Stimulated activated naive CD8-positive, alpha-beta T cell treated with anti-CD3 and anti-CD28 coated beads, Interleukin-15, amount 100 ng/mL, for 72 hours (primary cell): Measurements from ENCODE around the gene ZNF865.
A peak's percentile ranks its signal among the peaks of the same experiment; 100 is the strongest.

Experiments
- ATAC-seq: fragments of 150-1000 bp; cut with Tn5 transposase; 2 replicates; pipeline ENCODE4 v1.10.0; 2021; ENCODE audit warnings: mild to moderate bottlenecking, moderate library complexity
- DNase-seq, 2 donors: peaks; one replicate each; pipeline ENCODE4 v3.0.0; 2021 to 2022
- H3K27ac Mint-ChIP-seq, 2 donors: one replicate each; pipeline ENCODE4 v1.8.0; 2022; ENCODE audit warnings: mild to moderate bottlenecking in 2 of 2, mixed read lengths in 2 of 2, moderate library complexity in 2 of 2
- H3K27me3 Mint-ChIP-seq: one replicate; pipeline ENCODE4 v1.8.0; 2022; ENCODE audit warnings: mixed read lengths
- H3K4me1 Mint-ChIP-seq: one replicate; pipeline ENCODE4 v1.8.0; 2022; ENCODE audit warnings: mild to moderate bottlenecking, mixed read lengths
- H3K4me3 Mint-ChIP-seq, 2 donors: one replicate each; pipeline ENCODE4 v1.8.0; 2022; ENCODE audit warnings: mild to moderate bottlenecking in 2 of 2, mixed read lengths in 2 of 2, moderate library complexity in 1 of 2
- H3K9me3 Mint-ChIP-seq, 2 donors: one replicate each; pipeline ENCODE4 v1.8.0; 2022; ENCODE audit warnings: mixed read lengths in 2 of 2

Gene ZNF865

DNA sequence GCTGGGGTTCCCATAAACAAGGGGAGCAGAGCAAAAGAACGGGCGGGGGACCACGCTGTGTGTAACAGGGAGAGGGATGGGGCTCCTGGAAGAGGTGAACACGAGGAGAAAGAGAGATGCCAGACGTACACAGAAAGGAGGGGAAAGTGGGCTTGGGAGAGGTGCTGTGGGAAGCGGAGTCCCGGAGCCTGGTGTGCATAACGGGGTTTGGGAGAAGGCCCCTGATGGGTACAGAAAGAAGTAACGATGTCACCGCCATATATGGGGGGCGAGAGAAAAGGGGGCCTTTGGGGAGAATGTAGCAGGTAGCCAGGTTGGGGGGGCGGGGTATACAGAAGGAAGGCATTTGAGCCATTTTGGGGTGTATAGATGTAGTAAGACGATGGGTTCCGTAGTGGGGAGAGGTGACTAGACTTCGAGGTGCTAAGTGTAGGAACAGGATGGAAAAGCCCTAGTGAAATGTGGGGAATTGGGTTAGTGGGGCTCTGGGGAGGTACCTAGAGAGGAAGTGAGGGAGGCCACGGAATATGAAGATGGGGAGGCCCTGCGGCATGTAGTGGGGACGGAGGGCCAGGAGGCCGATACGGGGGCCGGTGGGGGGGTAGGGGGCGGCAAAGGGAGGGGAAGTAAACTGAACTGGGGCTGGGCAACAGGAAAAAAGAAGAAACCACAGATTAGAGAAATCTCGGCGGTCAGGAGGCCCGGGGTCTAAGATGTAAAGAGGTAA, 36.1 kb downstream of the ZNF865 start:
- H3K4me1 Mint-ChIP-seq = peaks cover 70% of the 10 kb centered on the region

GRCh38 chr19:55642153-55643002, 36.9 kb downstream of the ZNF865 start:
- peaks cover 70% of the 10 kb centered on the region for H3K4me1 Mint-ChIP-seq
- H3K4me3 Mint-ChIP-seq = peak overlapping the region; percentile 96 to 98
- H3K27me3 Mint-ChIP-seq = no peaks in the 10 kb centered on the region
- H3K9me3 Mint-ChIP-seq = peaks cover 0 to 6% of the 10 kb centered on the region in 2 donors
- peak overlapping the region; percentile 95 to 97 for H3K27ac Mint-ChIP-seq
- ATAC-seq = peak; percentile 18
- peak in 1 of 2 donors; percentile 56 for DNase-seq

More for the DNA sequence above, 36.1 kb downstream of the ZNF865 start:
- Mint-ChIP-seq H3K27ac (peak overlapping the region; percentile 94 to 96), H3K27me3 (no peaks in the 10 kb centered on the region), H3K4me3 (peak overlapping the region; percentile 96 to 98), H3K9me3 (peaks cover 0 to 6% of the 10 kb centered on the region in 2 donors)
- peak; percentile 47 to 55 for DNase-seq
- peak; percentile 19 for ATAC-seq

- DNase-seq = peak; percentile 84
- Mint-ChIP-seq H3K4me3 (peak within 1 kb of the TSS; percentile 96 to 98), H3K9me3 (no peaks in the 10 kb centered on the region), H3K27me3 (no peaks in the 10 kb centered on the region), H3K27ac (peak within 1 kb of the TSS; percentile 97 to 98), H3K4me1 (peaks cover 68% of the 10 kb centered on the region)
- ATAC-seq = peak; percentile 68
These were observed 37.8 kb downstream of the ZNF865 start, which contains the start of gene ZNF581 for GRCh38 chr19:55643003-55643886. Gene ZNF581, plus strand, starts transcription at chr19:55643649. Its CDS starts 923 bp downstream, at chr19:55644572.

GRCh38 chr19:55643887-55644176, 38.4 kb downstream of the ZNF865 start:
- DNase-seq = no peak
- H3K27ac Mint-ChIP-seq = peak overlapping the region; percentile 95 to 98
- H3K9me3 Mint-ChIP-seq = no peaks in the 10 kb centered on the region
- peak overlapping the region; percentile 96 to 98 for H3K4me3 Mint-ChIP-seq
- H3K27me3 Mint-ChIP-seq = no peaks in the 10 kb centered on the region
- peak; percentile 0 for ATAC-seq
- peaks cover 71% of the 10 kb centered on the region for H3K4me1 Mint-ChIP-seq

DNA sequence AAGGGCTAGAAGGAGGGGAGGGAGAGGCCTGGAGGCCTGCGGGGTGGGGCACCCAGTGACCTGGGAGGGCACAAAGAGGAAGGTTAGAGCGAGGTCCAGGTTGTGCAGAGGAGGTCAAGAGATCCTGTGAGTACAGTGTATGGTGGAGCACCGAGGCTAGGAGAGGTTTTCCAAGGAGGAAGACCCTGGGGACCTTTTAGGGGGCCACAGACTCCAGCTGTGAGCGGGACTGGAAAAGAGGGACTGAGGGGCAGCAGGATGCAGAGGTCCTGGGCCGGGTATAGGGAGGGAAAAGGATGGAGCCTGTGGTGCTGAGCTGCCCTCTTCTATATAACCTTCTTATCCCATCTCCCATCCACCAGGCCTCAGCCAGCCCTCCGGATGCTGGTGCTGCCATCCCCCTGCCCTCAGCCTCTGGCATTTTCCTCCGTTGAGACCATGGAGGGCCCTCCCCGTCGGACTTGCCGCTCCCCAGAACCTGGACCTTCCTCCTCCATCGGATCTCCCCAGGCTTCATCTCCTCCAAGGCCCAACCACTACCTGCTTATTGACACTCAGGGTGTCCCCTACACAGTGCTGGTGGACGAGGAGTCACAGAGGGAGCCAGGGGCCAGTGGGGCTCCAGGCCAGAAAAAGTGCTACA, 38.9 kb downstream of the ZNF865 start:
- Mint-ChIP-seq H3K27me3 (no peaks in the 10 kb centered on the region), H3K4me1 (peaks cover 71% of the 10 kb centered on the region), H3K27ac (peak overlapping the region; percentile 95 to 98), H3K4me3 (peak overlapping the region; percentile 96 to 98), H3K9me3 (no peaks in the 10 kb centered on the region)
- DNase-seq = no peak
- no peak for ATAC-seq

DNA sequence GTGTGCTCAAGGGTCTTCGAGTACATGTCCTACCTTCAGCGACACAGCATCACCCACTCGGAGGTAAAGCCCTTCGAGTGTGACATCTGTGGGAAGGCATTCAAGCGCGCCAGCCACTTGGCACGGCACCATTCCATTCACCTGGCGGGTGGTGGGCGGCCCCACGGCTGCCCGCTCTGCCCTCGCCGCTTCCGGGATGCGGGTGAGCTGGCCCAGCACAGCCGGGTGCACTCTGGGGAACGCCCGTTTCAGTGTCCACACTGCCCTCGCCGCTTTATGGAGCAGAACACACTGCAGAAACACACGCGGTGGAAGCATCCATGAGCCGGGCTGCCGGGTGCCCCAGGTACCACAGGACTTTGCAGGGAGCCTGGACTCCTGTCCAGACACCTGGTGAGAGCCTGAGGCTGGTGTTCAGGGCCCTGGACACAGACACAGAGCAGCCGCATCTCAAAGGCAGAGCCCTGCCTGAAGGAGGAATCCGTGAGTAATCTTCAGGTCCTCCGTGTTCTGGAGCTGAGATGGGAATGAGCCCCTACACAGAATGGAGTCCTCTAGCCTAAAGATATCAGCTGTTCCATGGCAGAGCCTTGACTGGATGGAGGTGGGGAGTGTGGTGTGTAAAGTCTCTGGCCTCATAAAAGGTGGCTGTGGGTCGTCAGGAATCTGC, 39.5 kb downstream of the ZNF865 start:
- Mint-ChIP-seq H3K9me3 (no peaks in the 10 kb centered on the region), H3K27ac (peak overlapping the region; percentile 69 to 89), H3K27me3 (no peaks in the 10 kb centered on the region), H3K4me1 (peaks cover 72% of the 10 kb centered on the region), H3K4me3 (peak overlapping the region; percentile 96 to 98)
- ATAC-seq (no peak), DNase-seq (no peak)

DNA sequence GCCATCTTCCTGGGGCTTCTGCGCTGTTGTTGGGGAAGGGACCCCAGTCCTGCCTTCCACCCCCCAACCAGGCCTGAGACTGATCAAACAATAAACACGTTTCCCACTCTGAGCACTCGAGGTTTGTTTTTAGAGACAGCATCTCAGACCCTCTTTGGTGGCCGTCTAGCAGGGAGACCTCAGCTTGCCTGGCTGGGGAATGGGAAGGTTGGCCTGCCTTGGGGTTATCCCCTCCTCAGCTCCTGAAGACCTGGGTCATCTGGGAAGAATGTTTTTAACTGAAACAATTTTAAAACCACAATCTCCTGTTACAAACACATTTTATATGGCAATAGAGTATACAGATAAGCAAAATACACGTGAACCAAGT, 40.0 kb downstream of the ZNF865 start:
- no peaks in the 10 kb centered on the region for H3K27me3 Mint-ChIP-seq
- no peaks in the 10 kb centered on the region for H3K9me3 Mint-ChIP-seq
- no peak for ATAC-seq
- H3K4me1 Mint-ChIP-seq = peaks cover 72% of the 10 kb centered on the region
- H3K27ac Mint-ChIP-seq = peak overlapping the region in 1 of 2 donors; percentile 13
- no peak for DNase-seq
- H3K4me3 Mint-ChIP-seq = peak overlapping the region; percentile 60 to 96

DNA sequence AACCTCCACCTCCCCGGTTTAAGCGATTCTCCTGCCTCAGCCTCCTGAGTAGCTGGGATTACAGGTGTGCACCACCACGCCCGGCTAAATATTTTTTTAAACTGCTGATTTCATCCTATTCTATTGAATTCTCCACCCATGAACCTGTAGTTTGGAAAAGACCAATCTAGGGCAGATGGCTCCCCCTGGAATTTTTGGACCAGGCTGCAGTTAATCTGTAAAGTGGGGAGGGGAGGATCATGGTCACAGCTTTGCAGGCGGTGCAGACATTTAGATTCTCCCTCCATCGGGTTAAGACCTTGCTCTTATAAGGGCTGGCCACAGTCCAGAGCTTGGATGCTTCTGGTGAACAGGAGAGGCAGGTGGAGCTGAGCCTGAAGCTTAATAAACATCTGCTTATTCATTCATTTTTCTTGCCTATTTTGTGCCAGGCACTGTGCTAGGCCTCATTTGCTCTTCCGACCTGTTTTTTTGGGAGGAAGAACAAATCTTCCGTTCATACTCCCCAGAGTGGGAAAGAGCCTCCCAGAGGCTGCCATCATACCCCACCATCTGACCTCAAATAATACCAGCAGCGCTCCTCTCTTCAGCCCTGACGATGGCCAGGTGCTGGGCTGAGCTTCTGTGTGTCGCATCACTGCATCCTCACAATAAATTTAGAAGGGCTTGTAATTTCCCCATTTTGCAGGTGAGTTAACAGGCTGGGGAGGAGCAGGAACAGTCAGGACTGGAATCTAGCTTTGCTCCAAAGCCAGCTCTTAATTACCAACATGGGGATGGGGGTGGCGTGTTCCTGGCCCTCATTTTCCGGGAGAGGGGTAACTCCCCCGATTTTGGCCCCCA, 41.7 kb downstream of the ZNF865 start:
- DNase-seq = no peak
- H3K9me3 Mint-ChIP-seq = no peaks in the 10 kb centered on the region
- ATAC-seq = no peak
- H3K4me1 Mint-ChIP-seq = peaks cover 79% of the 10 kb centered on the region
- no peaks in the 10 kb centered on the region for H3K27me3 Mint-ChIP-seq
- H3K4me3 Mint-ChIP-seq = peak overlapping the region; percentile 92 to 96
- peak overlapping the region; percentile 27 to 90 for H3K27ac Mint-ChIP-seq

GRCh38 chr19:55647732-55648584, 42.5 kb downstream of the ZNF865 start, which contains the start of gene CCDC106:
Gene CCDC106, plus strand, starts transcription at chr19:55648212. Its CDS starts 835 bp downstream, at chr19:55649047.
- DNase-seq = peak; percentile 66 to 68
- H3K27ac Mint-ChIP-seq = peak within 1 kb of the TSS; percentile 93 to 96

GRCh38 chr19:55648585-55649267, 43.3 kb downstream of the ZNF865 start:
- peak overlapping the region; percentile 31 to 96 for H3K27ac Mint-ChIP-seq
- no peaks in the 10 kb centered on the region for H3K27me3 Mint-ChIP-seq
- peak overlapping the region; percentile 82 to 97 for H3K4me3 Mint-ChIP-seq
- no peak for ATAC-seq
- DNase-seq = no peak
- H3K4me1 Mint-ChIP-seq = peaks cover 69% of the 10 kb centered on the region
- H3K9me3 Mint-ChIP-seq = no peaks in the 10 kb centered on the region

More at GRCh38 chr19:55647732-55648584, 42.5 kb downstream of the ZNF865 start, which contains the start of gene CCDC106:
- Mint-ChIP-seq H3K27me3 (no peaks in the 10 kb centered on the region), H3K4me3 (peak within 1 kb of the TSS; percentile 92 to 97), H3K4me1 (peaks cover 77% of the 10 kb centered on the region), H3K9me3 (no peaks in the 10 kb centered on the region)
- ATAC-seq = peak; percentile 31

DNA sequence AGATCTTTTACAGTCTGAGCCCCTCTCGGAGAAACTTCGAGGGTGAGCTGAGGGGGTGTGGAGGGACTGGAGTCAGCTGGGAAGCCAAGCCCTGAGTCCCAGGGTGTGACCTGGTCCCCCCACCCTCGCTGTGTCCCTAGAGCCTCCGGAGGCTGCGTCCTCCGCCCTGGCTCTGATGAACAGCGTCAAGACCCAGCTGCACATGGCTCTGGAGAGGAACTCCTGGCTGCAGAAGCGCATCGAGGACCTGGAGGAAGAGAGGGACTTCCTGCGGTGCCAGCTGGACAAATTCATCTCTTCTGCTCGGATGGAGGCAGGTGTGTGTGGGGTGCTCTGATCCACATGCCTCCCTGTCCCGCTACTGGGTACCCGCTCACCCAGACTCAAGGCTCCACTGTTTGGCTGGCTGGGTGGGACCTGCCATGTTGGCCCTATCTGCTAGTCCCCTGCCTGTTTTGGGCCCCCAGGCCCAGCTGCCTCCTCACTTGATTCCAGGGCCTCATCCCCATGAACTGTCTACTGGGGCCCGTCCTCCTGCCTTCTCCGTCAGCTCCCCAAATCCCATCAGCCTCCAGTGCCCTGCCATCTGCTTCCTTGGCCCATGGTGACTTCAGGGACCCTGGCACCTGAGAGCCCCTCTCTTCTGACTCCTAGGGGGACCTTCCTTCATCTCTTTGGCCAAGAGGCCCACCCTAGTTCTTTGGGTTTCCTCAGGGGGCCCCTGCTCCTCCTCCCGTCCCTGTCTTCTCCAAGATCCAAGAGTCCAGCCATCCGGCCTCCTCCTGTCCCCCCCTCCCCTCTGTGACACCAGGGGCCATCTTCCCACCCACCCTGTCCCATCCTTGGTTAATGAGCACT, 44.0 kb downstream of the ZNF865 start:
- Mint-ChIP-seq H3K27me3 (no peaks in the 10 kb centered on the region), H3K4me1 (peaks cover 63% of the 10 kb centered on the region), H3K4me3 (peak overlapping the region; percentile 82 to 97), H3K9me3 (no peaks in the 10 kb centered on the region), H3K27ac (peak overlapping the region; percentile 24 to 96)
- ATAC-seq (no peak), DNase-seq (no peak)
